K562 (cell line): Measurements from ENCODE around the gene CORT. TPM values are rescaled to one million over a fixed set of nuclear protein-coding genes. Genes with fewer than 3 reads are reported as not detected.

ENCODE experiments used
- ATAC-seq: fragments of 200-7000 bp; cut with Tn5 transposase; 3 replicates; pipeline ENCODE4 v1.9.1; 2020; ENCODE audit warnings: moderate library complexity
- BruUV-seq: library from RNA; stranded (reverse); fragments of 400-500 nt; replicated peaks from 2 replicates; lab custom pipeline; 2021; lab: Mats Ljungman, UMichigan
- CTCF ChIA-PET: fragments of 300-600 bp; formaldehyde crosslinking; extraction: SDS; loops from one replicate; lab custom pipeline; 2021; ENCODE audit warnings: low intra/inter-chr PET ratio; lab: Yijun Ruan, JAX
- POLR2A ChIA-PET: fragments of 300-600, 350-650 bp; sonication (Branson Sonifier 250); formaldehyde crosslinking; extraction: SDS; loops from one replicate; lab custom pipeline; 2021; ENCODE audit warnings: antibody characterized with exemption, inconsistent platforms; lab: Yijun Ruan, JAX
- DNase-seq, 4 experiments: peaks; one replicate each; pipeline versions ENCODE4 v3.0.0 to v3.0.0-alpha.2; 2011 to 2018; ENCODE audit warnings: low spot score in 3 of 4, mixed read lengths in 3 of 4; ENCODE audit errors: extremely low read depth in 1 of 4
- FAIRE-seq: peaks from 2 replicates; lab custom pipeline; 2011; peaks lifted over from hg19 to GRCh38; lab: Jason Lieb, UNC
- H2AFZ ChIP-seq: 2 replicates; pipeline ENCODE4 v1.6.0; 2011; ENCODE audit warnings: low read depth, low read length, control low read depth, inconsistent platforms
- H3K27ac ChIP-seq: fragments of 200-600 bp; 3 replicates; pipeline ENCODE4 v1.8.0; 2011; ENCODE audit warnings: low read depth, mild to moderate bottlenecking, control low read depth, inconsistent platforms, low read length, moderate library complexity, mixed read lengths; ENCODE audit errors: extremely low read depth
- H3K27me3 ChIP-seq, 2 experiments: fragments of 300-600 bp in 1 of 2; 2 replicates in 1 of 2; 3 replicates in 1 of 2; pipeline versions ENCODE4 v1.6.0 to v1.8.0; 2011; ENCODE audit warnings: inconsistent platforms in 2 of 2, low read length in 2 of 2, mild to moderate bottlenecking in 1 of 2, mixed read lengths in 1 of 2, moderate library complexity in 1 of 2; ENCODE audit not compliant: control insufficient read depth in 2 of 2, insufficient read depth in 2 of 2
- H3K36me3 ChIP-seq: fragments of 300-600 bp; 3 replicates; pipeline ENCODE4 v1.8.0; 2011; ENCODE audit warnings: mild to moderate bottlenecking, low read length, inconsistent platforms; ENCODE audit not compliant: control insufficient read depth, insufficient read depth
- H3K4me1 ChIP-seq, 2 experiments: fragments of 200-600 bp in 1 of 2; replicated peaks in 1 of 2; 2 replicates in 1 of 2; 3 replicates in 1 of 2; pipeline versions ENCODE4 v1.5.1 to v1.8.0; 2011; ENCODE audit warnings: inconsistent platforms in 2 of 2, low read length in 2 of 2, mild to moderate bottlenecking in 1 of 2, mixed read lengths in 1 of 2, moderate library complexity in 1 of 2; ENCODE audit not compliant: control insufficient read depth in 2 of 2, insufficient read depth in 2 of 2
- H3K4me2 ChIP-seq: 2 replicates; pipeline ENCODE4 v1.6.1; 2011; ENCODE audit warnings: low read length, control low read depth, inconsistent platforms, mixed read lengths; ENCODE audit not compliant: insufficient read depth
- H3K4me3 ChIP-seq: fragments of 200-600 bp; sonication (generic), shearing (Covaris generic); 2 replicates; pipeline ENCODE4 v1.5.1; 2016; ENCODE audit warnings: control low read depth, inconsistent platforms
- H3K79me2 ChIP-seq: fragments of 200-600 bp; 3 replicates; pipeline ENCODE4 v1.8.0; 2011; ENCODE audit warnings: low read length, inconsistent platforms; ENCODE audit not compliant: control insufficient read depth, insufficient read depth
- H3K9ac ChIP-seq, 2 experiments: 2 replicates each; pipeline versions ENCODE4 v1.6.0 to v1.6.1; 2011; ENCODE audit warnings: low read depth in 2 of 2, low read length in 2 of 2, control low read depth in 1 of 2, inconsistent platforms in 1 of 2, mild to moderate bottlenecking in 1 of 2, mixed read lengths in 1 of 2; ENCODE audit not compliant: insufficient read depth in 1 of 2
- H3K9me1 ChIP-seq: one replicate; pipeline ENCODE4 v1.6.0; 2011; ENCODE audit warnings: inconsistent platforms, mild to moderate bottlenecking, low read length, moderate library complexity; ENCODE audit not compliant: control insufficient read depth, insufficient read depth
- H3K9me3 ChIP-seq: replicated peaks from 2 replicates; pipeline ENCODE4 v1.5.1; 2011; ENCODE audit warnings: low read depth, low read length, inconsistent platforms; ENCODE audit not compliant: control insufficient read depth, insufficient read depth
- H4K20me1 ChIP-seq: replicated peaks from 2 replicates; pipeline ENCODE4 v1.6.1; 2011; ENCODE audit warnings: low read length, inconsistent platforms, mixed read lengths; ENCODE audit not compliant: control insufficient read depth, insufficient read depth
- CBFA2T2 ChIP-seq: fragments of 450-650 bp; conservative IDR thresholded peaks from 2 replicates; pipeline ENCODE4 v1.6.1; 2017; ENCODE audit warnings: mild to moderate bottlenecking
- E2F4 ChIP-seq: sonication (generic); formaldehyde crosslinking; IDR thresholded peaks from 2 replicates; pipeline ENCODE4 v1.8.0; 2022; ENCODE audit warnings: mild to moderate bottlenecking, low read depth, missing genetic modification reagents
- PATZ1 ChIP-seq: fragments of 250-450 bp; sonication (Bioruptor Pico); IDR thresholded peaks from 2 replicates; pipeline ENCODE4 v1.5.0; 2020; ENCODE audit warnings: mild to moderate bottlenecking, borderline replicate concordance
- WGBS: fragments of 100-300 bp; shearing (Covaris generic); methylation state at CpG from one replicate; pipeline ENCODE4 v1.1.6; 2016; ENCODE audit warnings: low coverage, mixed read lengths; ENCODE audit not compliant: insufficient coverage; ENCODE audit errors: missing lambda C conversion rate; 5-methylcytosine and 5-hydroxymethylcytosine counted together
- in situ Hi-C: fragments of 300-500 bp; cut with MboI; formaldehyde crosslinking; loops from 4 replicates; pipeline ENCODE4 v1.15.0; 2018; ENCODE audit warnings: inconsistent platforms, mixed read lengths
- intact Hi-C: fragments of 100-400 bp; cut with micrococcal nuclease; formaldehyde crosslinking; loops from 2 replicates; pipeline ENCODE4 v1.14.2; 2022
- polyA plus RNA-seq, 8 experiments: library from polyadenylated mRNA; depleted of rRNA in 4 of 8; stranded (reverse) in 5 of 8; unstranded in 3 of 8; fragments of >200 nt; fragmentation: Nextera tagmentation in 2 of 8; fragmentation: Illumina TruSeq in 1 of 8; extraction: Ambion mirVana in 2 of 8; extraction: Trizol in 1 of 8; gene quantifications; 2 replicates each; pipeline versions ENCODE4 v1.2.1 to v1.2.3, GENCODE V29; 2011 to 2014; ENCODE audit warnings: inconsistent platforms in 1 of 8, missing spikeins in 1 of 8
- total RNA-seq, 7 experiments: library from RNA; depleted of rRNA in 6 of 7; stranded (reverse); fragments of >200 nt in 6 of 7; fragmentation: Illumina TruSeq in 2 of 7; extraction: Trizol in 2 of 7; gene quantifications; 2 replicates each; pipeline versions ENCODE4 v1.2.1 to v1.2.3, GENCODE V29; 2011 to 2021; ENCODE audit warnings: low replicate concordance in 1 of 7
- TF ChIP-seq, protein P1 (sequence below), 2 experiments: IDR thresholded peaks; 2 replicates each; pipeline ENCODE4 v1.6.1; 2012; ENCODE audit warnings: improper control_type of control experiment in 2 of 2, low read depth in 2 of 2, low read length in 2 of 2, borderline replicate concordance in 1 of 2
- TF ChIP-seq, protein P2 (sequence below): fragments of 200-800 bp; sonication (Bioruptor generic); IDR thresholded peaks from 2 replicates; pipeline ENCODE4 v1.6.1; 2016; ENCODE audit warnings: missing genetic modification characterization, missing compliant biosample characterization

CORT gene
- total and polyA plus RNA-seq, 9 of the 15 experiments (the other 6 are each of a cell fraction or from before 2014, with no cell fraction given) = 0.08 to 0.54 (median 0.13) TPM; not detected in 5

DNA sequence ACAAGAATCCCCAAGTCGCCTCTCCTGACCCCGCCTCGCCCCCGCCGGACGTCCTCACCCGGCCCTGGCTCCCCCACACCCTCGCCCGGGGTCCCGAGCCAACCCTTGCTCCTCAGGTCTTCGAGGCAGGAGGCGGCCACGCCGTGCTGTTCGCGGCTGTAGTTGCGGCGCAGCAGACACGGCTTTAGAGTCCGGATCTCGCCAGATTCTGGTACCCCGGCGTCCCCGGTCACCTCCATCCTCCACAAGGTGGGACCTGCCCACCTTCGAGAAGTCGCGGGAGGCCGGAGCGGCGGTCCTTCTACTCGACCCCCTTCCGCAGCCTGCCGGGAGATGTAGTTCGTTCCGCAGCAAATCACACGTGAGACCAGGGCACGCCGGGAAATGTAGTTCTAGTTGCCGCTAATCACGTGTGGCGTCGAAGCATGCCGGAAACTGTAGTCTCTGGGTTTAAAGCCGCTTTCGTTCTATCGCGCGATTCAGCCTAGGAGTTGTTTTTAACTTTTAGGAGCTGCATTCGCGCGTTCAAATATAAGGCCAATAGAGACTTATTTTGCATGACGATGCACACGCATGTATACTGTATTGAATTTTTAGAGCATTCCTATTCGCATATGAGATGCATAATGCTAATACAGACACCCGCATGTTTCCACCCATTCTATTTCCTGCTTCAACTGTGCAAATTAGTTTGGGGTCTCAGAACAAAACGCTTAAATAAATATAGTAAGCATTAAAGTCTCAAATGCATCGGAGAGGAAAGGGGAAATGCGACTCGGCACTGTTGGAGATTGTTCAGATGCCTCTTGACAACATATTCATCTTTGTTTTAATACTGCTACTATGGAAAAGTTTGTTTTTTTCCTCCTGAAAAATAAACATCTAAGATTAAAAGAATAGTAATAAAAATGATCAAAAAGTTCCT is 22.7 kb downstream of the CORT start, which contains the start of gene DFFA:
Gene DFFA, minus strand, starts transcription at position 310 of the 925 bp plus-strand sequence. Its CDS starts 71 bp downstream, at position 239.
- H3K79me2 ChIP-seq = peaks cover 47% of the 10 kb centered on the region
- DNase-seq = peak; percentile 91 to 99 (median 92)
- in situ Hi-C loops (no loop called here), intact Hi-C loops (loop anchor here (5.0 kb wide), 1 partner anchor 95 kb away; no protein-coding TSS in a partner anchor)
- peak within 1 kb of the TSS; percentile 82 to 98 for H3K9ac ChIP-seq
- H3K4me2 ChIP-seq = peak within 1 kb of the TSS; percentile 91
- H3K27me3 ChIP-seq = no peaks in the 10 kb centered on the region
- BruUV-seq = no TSS peak
- H3K27ac ChIP-seq = peak within 1 kb of the TSS; percentile 90
- peak; percentile 97 for FAIRE-seq
- H2AFZ ChIP-seq = peak within 1 kb of the TSS; percentile 84
- ChIA-PET POLR2A (interaction anchor here (0.6 to 2.1 kb wide), 12 partner anchors 10 to 313 kb away, joined by 3 to 9 read pairs (median 3); no protein-coding TSS in a partner anchor), CTCF (no interaction called here)
- peak within 1 kb of the TSS; percentile 59 for H3K4me3 ChIP-seq
- no peaks in the 10 kb centered on the region for H3K9me1 ChIP-seq
- H3K36me3 ChIP-seq = peaks cover 39% of the 10 kb centered on the region
- H4K20me1 ChIP-seq = no peaks in the 10 kb centered on the region
- peaks cover 24 to 26% of the 10 kb centered on the region in 2 experiments; a peak in 4 of 5 replicates for H3K4me1 ChIP-seq
- no peaks in the 10 kb centered on the region for H3K9me3 ChIP-seq
- ATAC-seq = peak; percentile 84
- 1% methylated on average over 54 of the region's 59 CpGs for WGBS
- TF ChIP-seq, protein P1, sequence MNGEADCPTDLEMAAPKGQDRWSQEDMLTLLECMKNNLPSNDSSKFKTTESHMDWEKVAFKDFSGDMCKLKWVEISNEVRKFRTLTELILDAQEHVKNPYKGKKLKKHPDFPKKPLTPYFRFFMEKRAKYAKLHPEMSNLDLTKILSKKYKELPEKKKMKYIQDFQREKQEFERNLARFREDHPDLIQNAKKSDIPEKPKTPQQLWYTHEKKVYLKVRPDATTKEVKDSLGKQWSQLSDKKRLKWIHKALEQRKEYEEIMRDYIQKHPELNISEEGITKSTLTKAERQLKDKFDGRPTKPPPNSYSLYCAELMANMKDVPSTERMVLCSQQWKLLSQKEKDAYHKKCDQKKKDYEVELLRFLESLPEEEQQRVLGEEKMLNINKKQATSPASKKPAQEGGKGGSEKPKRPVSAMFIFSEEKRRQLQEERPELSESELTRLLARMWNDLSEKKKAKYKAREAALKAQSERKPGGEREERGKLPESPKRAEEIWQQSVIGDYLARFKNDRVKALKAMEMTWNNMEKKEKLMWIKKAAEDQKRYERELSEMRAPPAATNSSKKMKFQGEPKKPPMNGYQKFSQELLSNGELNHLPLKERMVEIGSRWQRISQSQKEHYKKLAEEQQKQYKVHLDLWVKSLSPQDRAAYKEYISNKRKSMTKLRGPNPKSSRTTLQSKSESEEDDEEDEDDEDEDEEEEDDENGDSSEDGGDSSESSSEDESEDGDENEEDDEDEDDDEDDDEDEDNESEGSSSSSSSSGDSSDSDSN (IDR thresholded peaks at IDR 0.05; ENCODE audit: borderline replicate concordance in 1 of 2, low read depth in 2 of 2, low read length in 2 of 2) = peak in 1 of 2 experiments; percentile 44; a peak in 1 of 4 replicates
- TF ChIP-seq PATZ1 (CRISPR knock-in tag) = no peak
- 0 out of 2 replicates have a peak, but pooled peaks have one; percentile 25 for TF ChIP-seq E2F4
- peak; percentile 88 for TF ChIP-seq CBFA2T2
- TF ChIP-seq, protein P2, sequence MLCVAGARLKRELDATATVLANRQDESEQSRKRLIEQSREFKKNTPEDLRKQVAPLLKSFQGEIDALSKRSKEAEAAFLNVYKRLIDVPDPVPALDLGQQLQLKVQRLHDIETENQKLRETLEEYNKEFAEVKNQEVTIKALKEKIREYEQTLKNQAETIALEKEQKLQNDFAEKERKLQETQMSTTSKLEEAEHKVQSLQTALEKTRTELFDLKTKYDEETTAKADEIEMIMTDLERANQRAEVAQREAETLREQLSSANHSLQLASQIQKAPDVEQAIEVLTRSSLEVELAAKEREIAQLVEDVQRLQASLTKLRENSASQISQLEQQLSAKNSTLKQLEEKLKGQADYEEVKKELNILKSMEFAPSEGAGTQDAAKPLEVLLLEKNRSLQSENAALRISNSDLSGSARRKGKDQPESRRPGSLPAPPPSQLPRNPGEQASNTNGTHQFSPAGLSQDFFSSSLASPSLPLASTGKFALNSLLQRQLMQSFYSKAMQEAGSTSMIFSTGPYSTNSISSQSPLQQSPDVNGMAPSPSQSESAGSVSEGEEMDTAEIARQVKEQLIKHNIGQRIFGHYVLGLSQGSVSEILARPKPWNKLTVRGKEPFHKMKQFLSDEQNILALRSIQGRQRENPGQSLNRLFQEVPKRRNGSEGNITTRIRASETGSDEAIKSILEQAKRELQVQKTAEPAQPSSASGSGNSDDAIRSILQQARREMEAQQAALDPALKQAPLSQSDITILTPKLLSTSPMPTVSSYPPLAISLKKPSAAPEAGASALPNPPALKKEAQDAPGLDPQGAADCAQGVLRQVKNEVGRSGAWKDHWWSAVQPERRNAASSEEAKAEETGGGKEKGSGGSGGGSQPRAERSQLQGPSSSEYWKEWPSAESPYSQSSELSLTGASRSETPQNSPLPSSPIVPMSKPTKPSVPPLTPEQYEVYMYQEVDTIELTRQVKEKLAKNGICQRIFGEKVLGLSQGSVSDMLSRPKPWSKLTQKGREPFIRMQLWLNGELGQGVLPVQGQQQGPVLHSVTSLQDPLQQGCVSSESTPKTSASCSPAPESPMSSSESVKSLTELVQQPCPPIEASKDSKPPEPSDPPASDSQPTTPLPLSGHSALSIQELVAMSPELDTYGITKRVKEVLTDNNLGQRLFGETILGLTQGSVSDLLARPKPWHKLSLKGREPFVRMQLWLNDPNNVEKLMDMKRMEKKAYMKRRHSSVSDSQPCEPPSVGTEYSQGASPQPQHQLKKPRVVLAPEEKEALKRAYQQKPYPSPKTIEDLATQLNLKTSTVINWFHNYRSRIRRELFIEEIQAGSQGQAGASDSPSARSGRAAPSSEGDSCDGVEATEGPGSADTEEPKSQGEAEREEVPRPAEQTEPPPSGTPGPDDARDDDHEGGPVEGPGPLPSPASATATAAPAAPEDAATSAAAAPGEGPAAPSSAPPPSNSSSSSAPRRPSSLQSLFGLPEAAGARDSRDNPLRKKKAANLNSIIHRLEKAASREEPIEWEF (CRISPR knock-in tag) = peak; percentile 86
